Activated CD4-positive, alpha-beta T cell treated with anti-CD3 and anti-CD28 coated beads for 24 hours (primary cell): ENCODE data around the gene PHTF2.
"Not testable (repeated sequence)": the region's sequence is repeated elsewhere in the genome, so short reads cannot be mapped to it uniquely, and the experiment has no call there.

ENCODE experiments used
- DNase-seq, 2 donors: peaks; one replicate each; pipeline ENCODE4 v3.0.0-alpha.2; 2020; ENCODE audit warnings: low read depth in 2 of 2

PHTF2 gene

GRCh38 chr7:77989981-77990566 lies 191.5 kb downstream of the PHTF2 start:
- no peak for DNase-seq

GRCh38 chr7:77991656-77992055 lies 193.1 kb downstream of the PHTF2 start:
- no peak for DNase-seq

- DNase-seq, result no peak
These were observed 195.3 kb downstream of the PHTF2 start for GRCh38 chr7:77993838-77994237.

- DNase-seq, result no peak
These were observed 197.1 kb downstream of the PHTF2 start for GRCh38 chr7:77995717-77996116.

- DNase-seq, result not testable (repeated sequence)
These were observed 200.6 kb downstream of the PHTF2 start for GRCh38 chr7:77999168-77999567.

GRCh38 chr7:78002021-78002420 lies 203.4 kb downstream of the PHTF2 start:
- no peak for DNase-seq

- DNase-seq, result no peak
These were observed 204.1 kb downstream of the PHTF2 start for GRCh38 chr7:78002715-78003114.

- DNase-seq, result no peak
These were observed 207.6 kb downstream of the PHTF2 start for GRCh38 chr7:78006063-78006755.
